Pons (tissue), 1 donor: ENCODE measurements around the gene SLC2A11.
"Not testable (repeated sequence)": the region's sequence is repeated elsewhere in the genome, so short reads cannot be mapped to it uniquely, and the experiment has no call there.

Source experiments
- DNase-seq: peaks from one replicate; pipeline ENCODE4 v3.0.0-alpha.2; 2016; ENCODE audit warnings: low spot score

Gene SLC2A11

DNA sequence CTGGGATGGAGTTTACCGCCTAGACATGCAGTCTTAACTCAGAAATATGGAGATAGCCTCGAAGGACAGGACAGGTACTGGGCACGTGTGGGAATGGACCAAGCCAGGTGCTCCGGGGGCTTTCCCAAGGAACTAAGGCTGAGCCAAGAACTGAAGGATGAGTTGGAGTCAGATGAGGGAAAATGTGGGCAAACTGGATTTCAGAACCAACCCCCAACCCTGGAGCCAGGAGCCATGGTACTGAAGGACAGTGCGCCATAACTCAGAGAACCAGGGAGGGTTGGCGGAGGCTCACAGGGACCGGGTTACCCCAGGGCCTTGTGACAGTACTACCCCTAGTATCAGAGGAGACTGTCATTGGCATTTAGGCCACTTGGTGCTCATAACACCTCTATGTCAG lies 34.1 kb downstream of the SLC2A11 start:
- DNase-seq = no peak

DNA sequence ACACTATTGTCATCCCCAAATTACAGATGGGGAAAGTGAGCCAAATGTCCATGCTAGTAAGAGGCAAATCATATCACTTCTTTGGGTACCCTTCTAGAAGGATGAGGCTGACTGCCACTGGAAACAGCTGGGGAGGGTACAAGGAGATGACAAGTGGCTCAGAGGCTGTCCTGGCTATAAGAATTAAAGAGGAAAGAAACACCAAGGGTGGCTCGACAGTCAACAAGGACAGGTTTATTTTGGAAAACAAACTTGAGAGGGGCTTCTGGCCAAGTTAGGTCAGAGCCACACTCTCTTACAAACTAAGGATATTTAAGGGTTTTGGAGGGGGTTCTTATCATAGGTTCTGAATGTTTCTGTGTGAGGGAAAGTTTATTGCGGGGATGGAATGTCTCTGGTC lies 34.5 kb downstream of the SLC2A11 start:
- DNase-seq = no peak

DNA sequence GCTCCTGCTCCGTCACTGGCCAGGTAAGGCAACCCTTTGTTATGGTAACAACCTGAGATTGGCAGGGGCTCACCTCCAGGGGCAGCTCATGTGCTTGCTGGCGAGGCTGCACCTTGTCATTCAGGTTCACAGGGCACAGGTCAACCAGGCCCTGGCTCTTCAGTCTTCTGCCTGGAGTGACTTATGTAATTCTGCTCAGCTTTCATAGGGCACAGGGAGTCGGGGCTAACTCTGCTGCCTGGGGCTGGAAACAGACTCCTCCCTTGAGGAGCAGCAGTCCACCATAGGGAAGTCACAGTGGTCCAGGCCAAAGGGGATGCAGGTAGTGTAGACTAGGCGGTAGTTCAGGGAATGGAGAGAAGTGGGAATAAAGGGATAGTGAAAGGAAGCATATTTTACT lies 35.0 kb downstream of the SLC2A11 start:
- DNase-seq = no peak

DNA sequence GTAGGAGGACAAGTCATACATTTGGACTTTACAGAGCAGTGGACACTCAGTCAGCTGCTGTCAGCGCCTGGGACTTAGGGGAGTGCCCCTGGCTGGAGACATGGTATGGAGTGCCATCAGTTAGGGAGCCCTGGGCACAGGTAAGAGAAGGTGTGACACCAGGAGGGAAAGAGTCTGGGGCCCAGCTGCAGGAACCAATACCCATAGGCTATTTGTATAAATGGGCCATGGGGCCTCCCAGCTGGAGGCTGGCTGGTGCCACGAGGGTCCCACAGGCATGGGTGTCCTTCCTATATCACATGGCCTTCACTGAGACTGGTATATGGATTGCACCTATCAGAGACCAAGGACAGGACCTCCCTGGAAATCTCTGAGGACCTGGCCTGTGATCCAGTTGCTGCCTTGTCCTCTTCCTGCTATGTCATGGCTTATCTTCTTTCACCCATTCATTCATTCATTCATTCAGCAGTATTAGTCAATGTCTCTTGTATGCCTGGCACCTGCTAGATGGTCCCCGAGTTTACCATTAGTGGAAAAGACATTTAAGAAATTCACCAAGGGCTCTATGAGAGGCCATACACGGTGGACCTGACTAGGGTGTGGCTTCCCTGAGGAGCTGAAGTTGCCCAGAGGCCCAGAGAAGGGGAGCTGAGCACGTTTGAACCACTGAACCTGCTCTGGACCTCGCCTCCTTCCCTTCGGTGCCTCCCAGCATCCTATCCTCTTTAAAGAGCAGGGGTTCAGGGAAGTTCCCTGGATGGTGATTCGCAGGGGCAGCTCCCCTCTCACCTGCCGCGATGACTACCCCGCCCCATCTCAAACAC lies 35.7 kb downstream of the SLC2A11 start:
- no peak for DNase-seq

DNA sequence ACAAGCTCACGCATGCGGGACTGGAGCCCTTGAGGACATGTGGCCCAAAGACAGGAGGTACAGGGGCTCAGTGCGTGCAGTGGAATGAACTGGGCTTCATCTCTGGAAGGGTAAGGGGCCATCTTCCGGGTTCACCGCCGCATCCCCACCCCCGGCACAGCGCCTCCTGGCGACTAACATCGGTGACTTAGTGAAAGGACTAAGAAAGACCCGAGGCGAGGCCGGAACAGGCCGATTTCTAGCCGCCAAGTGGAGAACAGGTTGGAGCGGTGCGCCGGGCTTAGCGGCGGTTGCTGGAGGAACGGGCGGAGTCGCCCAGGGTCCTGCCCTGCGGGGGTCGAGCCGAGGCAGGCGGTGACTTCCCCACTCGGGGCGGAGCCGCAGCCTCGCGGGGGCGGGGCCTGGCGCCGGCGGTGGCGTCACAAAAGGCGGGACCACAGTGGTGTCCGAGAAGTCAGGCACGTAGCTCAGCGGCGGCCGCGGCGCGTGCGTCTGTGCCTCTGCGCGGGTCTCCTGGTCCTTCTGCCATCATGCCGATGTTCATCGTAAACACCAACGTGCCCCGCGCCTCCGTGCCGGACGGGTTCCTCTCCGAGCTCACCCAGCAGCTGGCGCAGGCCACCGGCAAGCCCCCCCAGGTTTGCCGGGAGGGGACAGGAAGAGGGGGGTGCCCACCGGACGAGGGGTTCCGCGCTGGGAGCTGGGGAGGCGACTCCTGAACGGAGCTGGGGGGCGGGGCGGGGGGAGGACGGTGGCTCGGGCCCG lies 36.5 kb downstream of the SLC2A11 start, which contains the start of gene MIF:
Gene MIF (plus strand): TSS at position 439 of the 765 bp plus-strand sequence. CDS start 92 bp downstream, at position 531.
- peak; percentile 92 for DNase-seq

DNA sequence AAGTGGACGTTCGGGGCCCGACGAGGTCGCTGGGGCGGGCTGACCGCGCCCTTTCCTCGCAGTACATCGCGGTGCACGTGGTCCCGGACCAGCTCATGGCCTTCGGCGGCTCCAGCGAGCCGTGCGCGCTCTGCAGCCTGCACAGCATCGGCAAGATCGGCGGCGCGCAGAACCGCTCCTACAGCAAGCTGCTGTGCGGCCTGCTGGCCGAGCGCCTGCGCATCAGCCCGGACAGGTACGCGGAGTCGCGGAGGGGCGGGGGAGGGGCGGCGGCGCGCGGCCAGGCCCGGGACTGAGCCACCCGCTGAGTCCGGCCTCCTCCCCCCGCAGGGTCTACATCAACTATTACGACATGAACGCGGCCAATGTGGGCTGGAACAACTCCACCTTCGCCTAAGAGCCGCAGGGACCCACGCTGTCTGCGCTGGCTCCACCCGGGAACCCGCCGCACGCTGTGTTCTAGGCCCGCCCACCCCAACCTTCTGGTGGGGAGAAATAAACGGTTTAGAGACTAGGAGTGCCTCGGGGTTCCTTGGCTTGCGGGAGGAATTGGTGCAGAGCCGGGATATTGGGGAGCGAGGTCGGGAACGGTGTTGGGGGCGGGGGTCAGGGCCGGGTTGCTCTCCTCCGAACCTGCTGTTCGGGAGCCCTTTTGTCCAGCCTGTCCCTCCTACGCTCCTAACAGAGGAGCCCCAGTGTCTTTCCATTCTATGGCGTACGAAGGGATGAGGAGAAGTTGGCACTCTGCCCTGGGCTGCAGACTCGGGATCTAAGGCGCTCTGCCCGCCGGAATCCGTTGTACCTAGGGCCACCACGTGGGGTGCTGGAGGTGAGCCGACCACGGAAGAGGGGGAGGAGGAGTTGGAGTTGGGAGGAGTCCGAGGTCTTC lies 37.3 kb downstream of the SLC2A11 start:
- peak; percentile 58 for DNase-seq

DNA sequence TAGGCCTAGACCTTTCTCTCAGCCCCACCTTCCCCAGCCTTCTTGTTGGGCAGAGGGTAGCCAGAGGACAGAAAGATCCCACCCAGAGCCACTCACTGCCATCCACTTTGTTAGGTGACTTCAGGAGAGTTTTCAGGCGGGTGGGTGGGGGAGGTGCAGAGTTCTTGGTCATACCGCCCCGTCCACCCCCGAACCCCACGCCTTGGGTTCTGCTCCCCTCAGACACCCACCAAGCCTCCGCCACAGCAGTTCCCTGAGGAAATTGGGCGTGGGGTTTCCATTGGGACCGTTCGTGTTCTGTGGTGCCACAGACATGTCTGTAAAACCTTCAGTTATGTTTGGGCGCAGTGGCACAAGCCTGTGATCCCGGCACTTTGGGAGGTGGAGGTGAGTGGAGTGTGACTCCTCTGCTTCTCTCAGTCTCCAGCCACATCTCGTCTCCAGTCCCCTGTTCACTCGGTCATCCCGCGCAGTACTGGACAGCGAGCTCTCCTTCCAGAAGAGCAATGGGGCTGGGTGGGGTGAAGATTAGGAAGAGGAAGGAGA lies 38.0 kb downstream of the SLC2A11 start:
- no peak for DNase-seq

DNA sequence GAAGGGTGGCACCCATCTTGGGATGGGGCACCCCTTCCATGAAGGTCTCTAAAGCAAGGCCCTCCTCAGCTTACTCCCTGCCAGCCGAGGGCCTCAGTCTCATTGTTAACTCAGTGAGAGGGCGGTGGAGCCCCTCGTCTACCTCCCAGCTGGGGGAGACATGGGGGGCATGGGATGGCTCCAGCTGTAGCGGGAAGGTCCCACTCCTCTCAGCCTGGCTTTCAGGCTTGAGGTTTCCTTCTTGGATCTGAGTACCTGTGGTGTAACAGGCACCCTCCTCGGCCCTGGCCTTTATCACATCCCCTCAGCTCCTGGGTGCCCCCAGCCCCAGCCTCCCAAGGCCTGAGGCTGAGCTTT lies 38.5 kb downstream of the SLC2A11 start:
- DNase-seq = no peak

DNA sequence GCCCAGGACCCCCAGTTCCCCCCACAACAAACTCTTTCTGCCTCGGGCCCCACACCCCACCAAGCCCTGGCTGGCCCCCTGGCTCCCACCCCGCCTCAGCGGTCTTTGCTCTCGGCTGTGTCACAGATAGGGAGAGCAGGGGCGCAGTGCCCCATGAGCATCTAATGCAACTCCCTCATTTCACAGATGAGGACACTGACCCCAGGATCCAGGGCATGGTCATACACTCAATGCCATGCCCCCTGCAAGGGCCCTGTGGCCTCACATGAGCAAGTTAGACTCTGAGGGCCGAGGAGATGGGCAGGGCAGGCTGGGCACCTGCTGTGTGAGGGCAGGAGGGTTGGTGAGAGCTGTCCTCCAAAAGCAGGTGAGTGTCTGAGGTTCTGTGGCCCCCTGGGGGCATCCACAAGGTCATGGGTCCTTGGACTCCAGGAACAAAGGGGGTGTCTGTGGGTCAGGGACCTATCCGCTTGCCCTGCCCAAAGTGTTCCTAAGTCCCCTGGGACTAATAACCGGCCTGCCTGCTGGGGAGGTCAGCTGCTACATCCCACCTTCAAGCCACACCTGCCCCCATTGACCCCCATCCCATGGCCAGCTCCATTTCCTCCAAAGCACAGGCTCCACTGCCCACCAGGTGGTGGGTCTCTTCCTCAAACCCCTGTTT lies 39.0 kb downstream of the SLC2A11 start:
- DNase-seq = no peak

DNA sequence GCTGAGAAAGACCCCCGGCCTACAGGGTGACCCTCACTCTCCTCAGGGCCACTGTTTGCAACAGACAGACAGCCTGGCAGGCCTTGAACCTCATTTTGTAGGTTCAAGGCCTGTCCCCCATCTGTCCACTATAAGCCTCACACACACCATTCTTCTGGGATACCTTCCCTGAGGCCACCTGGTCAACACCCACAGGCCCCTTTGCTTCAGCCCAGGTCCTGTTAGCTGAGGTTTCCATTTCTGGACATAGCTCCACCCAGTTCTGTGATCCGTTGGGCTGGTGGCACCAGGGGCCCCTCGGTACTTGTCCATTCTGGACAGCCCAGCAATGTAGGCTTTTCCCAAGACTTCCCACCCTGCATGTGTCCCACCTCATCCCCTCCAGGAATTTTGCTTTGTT lies 39.6 kb downstream of the SLC2A11 start:
- no peak for DNase-seq

DNA sequence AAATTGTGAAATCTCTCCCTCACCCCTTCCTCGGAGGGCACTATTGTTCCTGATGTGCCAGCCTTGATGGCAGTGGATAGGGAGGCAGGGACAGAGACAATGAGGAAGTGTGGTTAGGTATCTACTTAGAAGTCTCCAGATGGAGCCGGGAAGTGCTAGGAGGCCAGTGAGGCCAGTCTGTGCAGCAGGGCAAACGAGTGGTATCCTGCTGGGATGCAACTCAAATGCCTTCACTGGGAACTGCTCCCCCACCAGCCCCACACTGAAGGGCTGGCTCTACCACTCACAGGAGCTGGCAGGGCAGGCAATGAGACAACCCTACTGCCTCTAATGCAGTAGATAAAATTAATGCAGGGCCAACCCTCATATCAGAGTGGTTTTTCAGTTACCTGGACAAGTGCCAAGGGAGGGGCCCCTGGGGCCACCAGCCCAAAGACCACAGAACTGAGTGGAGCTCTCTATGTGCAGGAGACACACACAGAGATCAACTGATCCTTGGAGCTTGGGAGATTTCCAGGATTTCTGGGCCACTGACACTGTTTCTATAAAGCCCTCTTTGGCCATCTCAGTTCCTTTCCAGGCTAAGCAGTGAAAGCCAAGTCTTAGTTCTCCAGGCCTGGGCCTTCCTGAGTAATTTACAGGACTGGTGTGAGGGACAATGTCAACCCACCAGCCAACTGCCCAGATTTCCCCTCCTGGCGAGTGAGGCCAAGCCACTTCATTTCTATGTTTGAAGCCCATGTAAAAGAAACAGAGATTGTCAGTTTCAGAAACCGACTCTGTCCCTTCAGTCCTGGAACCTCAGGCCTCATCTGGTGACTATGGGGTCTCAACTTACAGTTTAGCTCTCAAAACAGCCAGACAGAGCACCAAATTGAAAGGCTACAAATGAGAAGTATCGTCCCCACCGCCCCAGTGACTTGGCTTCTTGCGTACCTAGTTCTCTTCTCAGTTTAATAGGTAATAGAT lies 40.6 kb downstream of the SLC2A11 start:
- peak; percentile 75 for DNase-seq

DNA sequence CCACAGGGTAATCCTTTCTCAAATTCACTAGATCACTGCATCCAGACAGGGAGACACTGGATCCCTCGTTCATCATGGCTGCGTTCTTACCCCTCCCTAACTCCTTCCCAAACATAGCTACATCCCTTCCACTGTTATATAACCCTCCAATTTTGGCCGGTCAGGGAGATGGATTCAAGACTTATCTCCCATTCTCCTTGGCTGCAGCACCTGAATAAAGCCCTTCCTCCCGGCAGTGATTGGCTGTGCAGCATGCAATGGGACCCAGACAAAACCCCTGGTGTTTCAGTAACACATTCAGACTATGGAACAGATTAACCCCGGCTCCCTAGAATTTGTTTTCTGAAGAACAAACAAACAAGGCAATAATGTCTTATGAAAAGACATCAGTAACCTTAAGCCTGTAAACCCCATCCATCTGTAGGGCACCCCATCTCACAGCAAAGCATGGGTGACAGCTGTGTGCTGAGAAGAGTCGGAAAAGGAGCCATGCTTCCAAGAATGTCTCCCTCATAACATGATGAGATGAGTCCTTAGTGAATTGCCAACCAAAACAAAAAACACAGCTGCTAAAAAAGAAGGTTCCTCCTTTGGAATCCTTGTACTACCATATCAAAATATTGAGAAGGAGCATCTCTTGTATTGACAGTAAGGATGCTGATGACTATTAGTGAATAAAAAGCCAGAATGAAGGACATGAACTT lies 41.5 kb downstream of the SLC2A11 start:
- DNase-seq = no peak

DNA sequence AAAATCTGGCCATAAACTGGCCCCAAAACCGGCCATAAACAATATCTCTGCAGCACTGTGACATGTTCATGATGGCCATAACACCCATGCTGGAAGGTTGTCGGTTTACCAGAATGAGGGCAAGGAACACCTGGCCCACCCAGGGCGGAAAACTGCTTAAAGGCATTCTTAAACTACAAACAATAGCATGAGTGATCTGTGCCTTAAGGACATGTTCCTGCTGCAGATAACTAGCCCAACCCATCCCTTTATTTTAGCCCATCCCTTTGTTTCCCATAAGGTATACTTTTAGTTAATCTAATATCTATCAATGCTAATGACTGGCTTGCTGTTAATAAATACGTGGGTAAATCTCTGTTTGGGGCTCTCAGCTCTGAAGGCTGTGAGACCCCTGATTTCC lies 42.6 kb downstream of the SLC2A11 start:
- DNase-seq = not testable (repeated sequence)

DNA sequence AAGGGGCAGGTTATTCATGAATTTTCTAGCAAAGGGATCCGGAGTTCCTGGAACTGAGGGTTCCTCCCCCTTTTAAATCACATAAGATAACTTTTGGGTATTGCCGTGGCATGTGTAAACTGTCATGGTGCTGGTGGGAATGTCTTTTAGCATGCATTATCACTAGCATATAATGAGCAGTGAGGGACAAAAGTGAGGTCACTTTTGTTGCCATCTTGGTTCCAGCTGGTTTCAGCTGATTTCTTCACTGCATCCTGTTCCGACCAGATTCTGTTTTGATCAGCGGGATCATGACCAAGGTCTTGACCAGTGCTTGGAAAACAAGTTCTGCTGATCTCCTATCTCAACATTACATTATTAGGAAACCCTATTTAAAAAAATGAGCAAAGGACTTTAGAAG lies 43.9 kb downstream of the SLC2A11 start:
- no peak for DNase-seq

DNA sequence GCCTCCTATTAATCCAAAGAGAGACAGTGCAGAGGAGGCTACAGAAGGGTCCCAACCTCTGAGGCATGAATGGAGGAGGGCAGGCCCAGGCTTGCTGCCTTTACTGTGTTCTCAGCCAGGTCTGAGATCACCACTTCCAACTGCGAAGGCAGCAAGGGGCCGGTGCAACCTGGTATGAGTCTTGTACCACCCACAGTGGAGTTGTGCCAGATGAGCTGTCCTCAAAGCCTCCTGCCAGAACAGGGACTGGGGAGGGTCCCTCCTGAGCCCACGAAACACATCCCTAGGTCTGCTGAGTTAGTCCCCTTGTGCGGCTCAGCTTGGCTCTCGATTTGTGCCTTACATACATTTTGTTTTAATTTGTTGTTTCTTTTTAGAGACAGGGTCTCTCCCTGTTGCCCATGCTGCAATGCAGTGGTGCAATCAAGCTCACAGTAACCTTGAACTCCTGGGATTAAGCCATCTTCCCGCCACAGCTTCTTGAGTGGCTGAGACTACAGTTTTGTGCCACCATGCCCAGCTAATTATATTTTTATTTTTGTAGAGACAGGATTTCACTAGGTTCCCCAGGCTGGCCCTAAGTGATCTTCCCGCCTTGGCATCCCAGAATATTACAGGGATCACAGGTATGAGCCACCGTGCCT lies 45.8 kb downstream of the SLC2A11 start:
- no peak for DNase-seq

DNA sequence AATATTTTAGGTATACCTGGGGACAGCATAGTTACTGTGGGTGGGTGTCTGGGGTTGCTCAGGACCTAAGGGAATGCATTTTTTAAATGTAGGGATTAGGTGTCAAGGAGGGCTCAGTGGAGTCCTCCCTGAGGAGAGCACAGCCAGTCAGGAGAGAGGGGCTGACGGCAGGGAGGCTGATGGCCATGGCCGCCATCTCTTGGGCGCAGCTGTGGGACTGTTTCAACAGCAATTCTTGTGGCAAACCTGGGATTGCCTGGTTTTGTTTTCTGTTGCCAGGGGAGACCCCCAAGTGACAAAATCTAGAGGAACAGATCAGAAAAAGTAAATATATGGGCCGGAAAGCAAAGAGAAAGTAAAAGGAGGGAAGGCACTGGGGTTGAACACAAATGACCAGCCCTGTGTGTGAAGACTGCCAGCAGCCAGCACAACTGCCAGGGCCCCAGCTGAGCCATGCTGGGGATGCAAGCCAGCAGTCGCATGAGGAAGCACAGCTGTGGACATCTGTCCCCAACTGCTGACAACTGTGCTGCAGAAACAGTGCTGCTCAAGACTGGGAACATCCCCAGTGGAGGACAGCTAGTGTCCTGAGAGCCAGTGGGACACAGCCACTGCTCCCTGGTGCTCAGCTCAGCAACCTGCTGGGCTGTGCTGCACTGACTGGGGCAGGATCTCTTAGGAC lies 47.0 kb downstream of the SLC2A11 start:
- peak; percentile 82 for DNase-seq

DNA sequence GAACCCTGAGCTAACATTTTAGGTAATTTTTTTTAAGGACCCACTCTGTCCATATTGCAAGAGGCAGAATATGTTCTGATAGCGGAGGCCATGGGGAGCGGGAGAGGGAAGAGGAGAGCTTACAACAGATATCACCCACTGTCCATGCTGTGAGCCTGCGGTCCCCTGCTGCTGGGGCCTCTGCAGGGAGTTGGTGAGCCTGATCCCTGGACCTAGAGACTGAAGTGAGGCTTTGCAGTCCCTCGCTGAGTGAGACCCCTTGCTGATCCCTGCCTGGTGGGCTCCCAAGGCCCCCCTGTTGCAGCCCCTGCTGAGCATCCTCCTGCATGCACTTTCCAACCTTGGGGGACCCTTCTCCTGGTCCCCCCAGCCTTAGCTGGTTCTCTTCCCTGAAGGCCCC lies 49.0 kb downstream of the SLC2A11 start:
- DNase-seq = no peak

DNA sequence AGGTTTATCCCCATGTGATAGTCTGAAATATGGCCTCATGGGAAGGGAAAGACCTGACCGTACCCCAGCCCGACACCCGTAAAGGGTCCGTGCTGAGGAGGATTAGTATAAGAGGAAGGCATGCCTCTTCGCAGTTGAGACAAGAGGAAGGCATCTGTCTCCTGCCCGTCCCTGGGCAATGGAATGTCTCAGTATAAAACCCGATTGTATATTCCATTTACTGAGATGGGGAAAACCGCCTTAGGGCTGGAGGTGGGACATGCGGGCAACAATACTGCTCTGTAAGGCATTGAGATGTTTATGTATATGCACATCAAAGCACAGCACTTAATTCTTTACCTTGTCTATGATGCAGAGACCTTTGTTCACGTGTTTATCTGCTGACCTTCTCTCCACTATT lies 49.7 kb downstream of the SLC2A11 start:
- DNase-seq = not testable (repeated sequence)
